H1 (cell line): ENCODE measurements around the gene CMTR2. TPM values are rescaled to one million over a fixed set of nuclear protein-coding genes. Genes with fewer than 3 reads are reported as not detected.

ENCODE experiments used
- CTCF ChIA-PET: fragments of 300-600 bp; sonication (Branson Sonifier 250); formaldehyde crosslinking; loops from one replicate; lab custom pipeline; 2021; ENCODE audit not compliant: partially characterized antibody; lab: Charles Lee
- POLR2A ChIA-PET: fragments of 300-600 bp; sonication (Branson Sonifier 250); formaldehyde crosslinking; loops from one replicate; lab custom pipeline; 2021; ENCODE audit warnings: inconsistent platforms; ENCODE audit not compliant: partially characterized antibody; lab: Charles Lee
- DNase-seq, 2 experiments: peaks; one replicate each; pipeline versions ENCODE4 v3.0.0 to v3.0.0-alpha.2; 2010 to 2022; ENCODE audit warnings: low spot score in 2 of 2, low read depth in 1 of 2, mixed read lengths in 1 of 2
- FAIRE-seq: peaks from 2 replicates; lab custom pipeline; 2011; peaks lifted over from hg19 to GRCh38; lab: Jason Lieb, UNC
- H2AFZ ChIP-seq: 2 replicates; pipeline ENCODE4 v1.8.1; 2012; ENCODE audit warnings: low read length, inconsistent platforms
- H2AK5ac ChIP-seq: 2 replicates; pipeline ENCODE4 v1.6.1; 2013; ENCODE audit warnings: low read depth, low read length
- H2BK120ac ChIP-seq: replicated peaks from 2 replicates; pipeline ENCODE3; 2013; ENCODE audit warnings: low read depth, low read length, inconsistent platforms
- H2BK12ac ChIP-seq: 2 replicates; pipeline ENCODE4 v1.6.1; 2013; ENCODE audit warnings: low read depth, low read length
- H2BK15ac ChIP-seq: 2 replicates; pipeline ENCODE4 v1.6.1; 2013; ENCODE audit warnings: low read length
- H2BK20ac ChIP-seq: 2 replicates; pipeline ENCODE4 v1.6.1; 2013; ENCODE audit warnings: low read length
- H2BK5ac ChIP-seq: 2 replicates; pipeline ENCODE4 v1.6.1; 2013; ENCODE audit warnings: low read depth, low read length
- H3K14ac ChIP-seq: 2 replicates; pipeline ENCODE4 v1.6.1; 2013; ENCODE audit warnings: inconsistent platforms; ENCODE audit not compliant: insufficient read length
- H3K18ac ChIP-seq: 2 replicates; pipeline ENCODE4 v1.6.1; 2013; ENCODE audit warnings: low read length; ENCODE audit errors: extremely low read depth
- H3K23ac ChIP-seq: 2 replicates; pipeline ENCODE4 v1.6.1; 2013; ENCODE audit warnings: inconsistent platforms; ENCODE audit not compliant: insufficient read length
- H3K23me2 ChIP-seq: 2 replicates; pipeline ENCODE4 v1.6.1; 2013; ENCODE audit warnings: low read depth, low read length
- H3K27ac ChIP-seq: 2 replicates; pipeline ENCODE4 v1.6.1; 2011; ENCODE audit warnings: low read depth, low read length, inconsistent platforms
- H3K27me3 ChIP-seq, 4 experiments: replicated peaks in 1 of 4; 1 replicate in 1 of 4; 2 replicates in 3 of 4; pipeline versions ENCODE4 v1.6.1 to v1.8.1; 2011 to 2013; ENCODE audit warnings: low read length in 3 of 4, mild to moderate bottlenecking in 3 of 4, inconsistent platforms in 2 of 4, mixed read lengths in 2 of 4, moderate library complexity in 1 of 4; ENCODE audit not compliant: control insufficient read depth in 3 of 4, insufficient read depth in 3 of 4; ENCODE audit errors: extremely low read depth in 1 of 4
- H3K36me3 ChIP-seq, 4 experiments: 2 replicates each; pipeline versions ENCODE4 v1.6.1 to v1.8.1; 2011 to 2013; ENCODE audit warnings: mild to moderate bottlenecking in 4 of 4, low read length in 3 of 4, moderate library complexity in 2 of 4, control low read depth in 1 of 4, inconsistent platforms in 1 of 4; ENCODE audit not compliant: insufficient read depth in 4 of 4, control insufficient read depth in 2 of 4
- H3K4ac ChIP-seq: replicated peaks from 2 replicates; pipeline ENCODE3; 2013; ENCODE audit warnings: low read length, low read depth, mixed read lengths, inconsistent platforms; ENCODE audit not compliant: insufficient read length
- H3K4me1 ChIP-seq, 4 experiments: replicated peaks in 1 of 4; 1 replicate in 1 of 4; 2 replicates in 3 of 4; pipeline versions ENCODE4 v1.6.1 to v1.8.1; 2011 to 2013; ENCODE audit warnings: low read length in 3 of 4, inconsistent platforms in 2 of 4, mixed read lengths in 1 of 4; ENCODE audit not compliant: insufficient read depth in 4 of 4, control insufficient read depth in 3 of 4
- H3K4me2 ChIP-seq, 2 experiments: 2 replicates each; pipeline versions ENCODE4 v1.6.1 to v1.8.1; 2011 to 2013; ENCODE audit warnings: low read depth in 2 of 2, low read length in 2 of 2, control low read depth in 1 of 2, inconsistent platforms in 1 of 2, mild to moderate bottlenecking in 1 of 2; ENCODE audit not compliant: insufficient read depth in 1 of 2
- H3K4me3 ChIP-seq, 4 experiments: fragments of 200-600, 300-600 bp in 1 of 4; sonication (generic), shearing (Covaris generic), sonication (Bioruptor Twin) in 1 of 4; 2 replicates each; pipeline versions ENCODE4 v1.5.1 to v1.8.1; 2011 to 2016; ENCODE audit warnings: low read length in 4 of 4, low read depth in 3 of 4, control low read depth in 2 of 4, inconsistent platforms in 2 of 4, mild to moderate bottlenecking in 2 of 4, mixed read lengths in 1 of 4, moderate library complexity in 1 of 4; ENCODE audit not compliant: insufficient read depth in 2 of 4; ENCODE audit errors: extremely low read depth in 1 of 4
- H3K56ac ChIP-seq: replicated peaks from 2 replicates; pipeline ENCODE3; 2013; ENCODE audit warnings: low read depth, mild to moderate bottlenecking, mixed read lengths, low read length, inconsistent platforms; ENCODE audit not compliant: insufficient read length
- H3K79me1 ChIP-seq: 2 replicates; pipeline ENCODE4 v1.6.1; 2013; ENCODE audit warnings: low read depth, low read length, control low read depth
- H3K79me2 ChIP-seq, 2 experiments: 2 replicates each; pipeline versions ENCODE4 v1.6.1 to v1.8.1; 2012 to 2013; ENCODE audit warnings: low read length in 2 of 2, mild to moderate bottlenecking in 2 of 2, inconsistent platforms in 1 of 2; ENCODE audit not compliant: insufficient read depth in 2 of 2, control insufficient read depth in 1 of 2
- H3K9ac ChIP-seq, 4 experiments: replicated peaks in 1 of 4; 1 replicate in 1 of 4; 2 replicates in 3 of 4; pipeline versions ENCODE4 v1.6.1 to v1.8.1; 2011 to 2013; ENCODE audit warnings: low read depth in 3 of 4, low read length in 3 of 4, control low read depth in 2 of 4, mild to moderate bottlenecking in 2 of 4, moderate library complexity in 2 of 4, inconsistent platforms in 1 of 4; ENCODE audit errors: extremely low read depth in 1 of 4
- H3K9me3 ChIP-seq, 2 experiments: 2 replicates each; pipeline versions ENCODE4 v1.6.1 to v1.8.1; 2012 to 2013; ENCODE audit warnings: mild to moderate bottlenecking in 2 of 2, moderate library complexity in 2 of 2, control low read depth in 1 of 2, inconsistent platforms in 1 of 2, low read depth in 1 of 2, low read length in 1 of 2, mixed read lengths in 1 of 2; ENCODE audit not compliant: insufficient read depth in 2 of 2
- H4K20me1 ChIP-seq, 2 experiments: replicated peaks in 1 of 2; 2 replicates each; pipeline versions ENCODE3 to v1.8.1; 2011 to 2013; ENCODE audit warnings: inconsistent platforms in 2 of 2, low read length in 2 of 2, mild to moderate bottlenecking in 1 of 2; ENCODE audit not compliant: insufficient read depth in 2 of 2, control insufficient read depth in 1 of 2
- H4K5ac ChIP-seq: 2 replicates; pipeline ENCODE4 v1.6.1; 2013; ENCODE audit warnings: low read length, low read depth, mixed read lengths, inconsistent platforms; ENCODE audit not compliant: insufficient read length
- H4K8ac ChIP-seq: 2 replicates; pipeline ENCODE4 v1.8.0; 2013; ENCODE audit warnings: mild to moderate bottlenecking, moderate library complexity, low read length, inconsistent platforms; ENCODE audit not compliant: insufficient read depth; ENCODE audit errors: extremely low read depth
- H4K91ac ChIP-seq: replicated peaks from 2 replicates; pipeline ENCODE3; 2013; ENCODE audit warnings: low read length, mixed read lengths, inconsistent platforms; ENCODE audit not compliant: insufficient read length
- SP2 ChIP-seq: IDR thresholded peaks from 2 replicates; pipeline ENCODE4 v1.6.1; 2012; ENCODE audit warnings: mild to moderate bottlenecking, low read length, inconsistent platforms
- WGBS, 2 experiments: shearing (Covaris generic) in 1 of 2; methylation state at CpG; one replicate each; pipeline versions ENCODE4 v1.1.6 to v1.1.7; 2013 to 2015; ENCODE audit warnings: low lambda C conversion rate in 2 of 2, mixed read lengths in 2 of 2, inconsistent platforms in 1 of 2, low coverage in 1 of 2, missing lambda C conversion rate in 1 of 2; ENCODE audit not compliant: insufficient replicate concordance in 2 of 2, insufficient coverage in 1 of 2, insufficient read length in 1 of 2; ENCODE audit errors: extremely low coverage in 1 of 2, missing lambda C conversion rate in 1 of 2; 5-methylcytosine and 5-hydroxymethylcytosine counted together
- polyA plus RNA-seq, 7 experiments: library from polyadenylated mRNA; depleted of rRNA in 3 of 7; stranded (reverse) in 5 of 7; unstranded in 2 of 7; fragments of >200 nt in 5 of 7; fragments of 200-250 nt in 2 of 7; gene quantifications; 1 replicate in 5 of 7; 2 replicates in 1 of 7; 4 replicates in 1 of 7; pipeline versions ENCODE4 v1.2.1 to v1.2.3, GENCODE V29; 2011 to 2013; ENCODE audit warnings: missing spikeins in 2 of 7, mixed read lengths in 2 of 7
- total RNA-seq: library from RNA; stranded (reverse); fragmentation: NEBNext Ultra II Directional; extraction: Animal tissue kit (Norgen Biotek cat#: 25700); gene quantifications from 2 replicates; pipeline ENCODE4 v1.2.1, GENCODE V29; 2021

CMTR2 gene
- total and polyA plus RNA-seq, 2 of the 8 experiments (the other 6 are each of a cell fraction or from before 2014, with no cell fraction given): 8.5 to 12.8 TPM

- no peak for FAIRE-seq
- H2BK5ac ChIP-seq: no peak overlapping the region
Observed at GRCh38 chr16:71297341-71297634, 8.1 kb upstream of the CMTR2 start.

More at GRCh38 chr16:71297341-71297634, 8.1 kb upstream of the CMTR2 start:
- no peak overlapping the region for H2BK20ac ChIP-seq
- H2AK5ac ChIP-seq: no peak overlapping the region
- H3K4me3 ChIP-seq: no peak overlapping the region
- no peaks in the 10 kb centered on the region for H3K79me2 ChIP-seq
- H2BK15ac ChIP-seq: no peak overlapping the region
- H3K9me3 ChIP-seq: no peaks in the 10 kb centered on the region
- DNase-seq: no peak
- no peaks in the 10 kb centered on the region for H3K4me1 ChIP-seq
- no peak overlapping the region for H3K27ac ChIP-seq
- no peak for TF ChIP-seq SP2
- H4K5ac ChIP-seq: no peak overlapping the region
- WGBS, 2 experiments: 87% methylated on average over 2 of the region's 2 CpGs; no CpG with 5 or more reads in 1 of the 2 experiments
- H3K14ac ChIP-seq: no peak overlapping the region
- H2BK12ac ChIP-seq: no peak overlapping the region
- no peak overlapping the region for H2BK120ac ChIP-seq
- ChIA-PET CTCF (interaction anchor here (4.1 kb wide), 1 partner anchor 13 kb away, joined by 35 read pairs; no protein-coding TSS in a partner anchor), POLR2A (no interaction called here)
- no peak overlapping the region for H4K8ac ChIP-seq
- no peaks in the 10 kb centered on the region for H3K36me3 ChIP-seq
- no peaks in the 10 kb centered on the region for H3K23me2 ChIP-seq
- no peak overlapping the region for H3K18ac ChIP-seq
- H3K79me1 ChIP-seq: no peaks in the 10 kb centered on the region
- H2AFZ ChIP-seq: no peak overlapping the region
- H3K4me2 ChIP-seq: no peak overlapping the region
- no peak overlapping the region for H3K4ac ChIP-seq
- no peak overlapping the region for H3K9ac ChIP-seq
- no peaks in the 10 kb centered on the region for H3K27me3 ChIP-seq
- H3K23ac ChIP-seq: no peak overlapping the region
- H3K56ac ChIP-seq: no peak overlapping the region
- H4K20me1 ChIP-seq: no peaks in the 10 kb centered on the region
- H4K91ac ChIP-seq: no peak overlapping the region
